ENCODE data around the gene MIDN.

Gene MIDN

DNA sequence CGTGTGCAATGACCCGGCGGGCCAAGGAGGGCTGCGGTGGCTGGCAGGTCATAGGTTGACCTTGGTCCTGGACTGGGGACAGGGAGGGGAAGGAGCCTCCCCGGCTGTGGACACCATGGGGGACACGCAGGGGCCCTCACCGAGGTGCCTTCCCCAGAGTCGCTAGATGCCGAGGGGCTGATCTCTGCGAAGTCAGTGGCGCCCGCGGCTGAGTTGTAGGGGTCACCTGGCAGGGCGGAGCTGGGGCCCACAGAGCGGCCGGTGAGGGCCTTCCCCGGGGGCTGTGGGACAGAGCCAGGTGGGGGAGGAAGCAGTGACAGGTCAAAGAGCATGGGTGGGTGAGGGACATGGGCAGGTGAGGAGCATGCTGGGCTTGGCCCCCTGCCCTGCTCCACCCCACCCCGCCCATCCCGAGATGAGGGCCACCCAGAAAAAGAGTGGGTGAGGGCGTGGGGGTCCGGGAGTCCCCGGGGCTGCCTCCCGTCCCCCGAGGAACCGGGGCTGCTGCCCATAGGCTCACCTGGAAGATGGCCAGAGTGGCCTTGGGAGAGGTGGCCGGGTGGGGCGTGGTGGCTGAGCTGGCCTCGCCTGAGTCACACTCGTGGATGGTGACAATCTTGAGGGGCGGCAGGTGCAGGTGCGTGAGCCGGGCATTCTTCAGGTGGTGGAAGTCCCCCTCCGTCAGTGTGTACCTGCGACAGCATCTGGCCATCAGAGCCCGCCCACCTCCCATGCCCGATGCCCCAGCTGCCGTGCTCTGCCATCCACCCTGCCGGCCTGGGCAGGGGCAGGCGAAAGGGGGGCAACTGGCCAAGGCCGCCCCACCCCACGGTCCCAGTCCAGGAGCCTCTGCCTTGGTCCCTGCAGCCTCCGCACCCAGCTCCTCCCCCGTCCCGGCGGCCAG, 14.1 kb upstream of the MIDN start:
- Histone ChIP-seq H3K9ac (ENCODE audit: low read length) (no peak overlapping the region), H3K4me3 (ENCODE audit: low read length) (no peak overlapping the region), H4K20me1 (ENCODE audit: insufficient read depth, low read length) (no peaks in the 10 kb centered on the region), H3K9me3 (replicated peaks; ENCODE audit: insufficient read depth, low read length) (no peaks in the 10 kb centered on the region), H3K9me2 (replicated peaks; ENCODE audit: insufficient read depth, low read length) (no peaks in the 10 kb centered on the region), H3K79me2 (ENCODE audit: low read length) (no peaks in the 10 kb centered on the region), H2AFZ (ENCODE audit: low read length) (no peak overlapping the region), H3K27ac (ENCODE audit: low read length) (no peak overlapping the region), H3F3A (ENCODE audit: insufficient read depth, low read length) (peaks cover 7% of the 10 kb centered on the region), H3K27me3 (replicated peaks; ENCODE audit: insufficient read depth, low read length) (peaks cover 71% of the 10 kb centered on the region), H3K4me1 (ENCODE audit: low read length) (no peaks in the 10 kb centered on the region), H3K4me2 (ENCODE audit: low read depth, low read length) (no peak overlapping the region), H3K36me3 (replicated peaks; ENCODE audit: insufficient read depth, low read length) (no peaks in the 10 kb centered on the region)
- no peak for DNase-seq
- TF ChIP-seq EZH2 (optimal IDR thresholded peaks at IDR 0.05; ENCODE audit: low read depth, low read length) (no peak), EZH2phosphoT487 (IDR thresholded peaks at IDR 0.05; ENCODE audit: low read length) (no peak)
- TF ChIP-seq, protein P1, sequence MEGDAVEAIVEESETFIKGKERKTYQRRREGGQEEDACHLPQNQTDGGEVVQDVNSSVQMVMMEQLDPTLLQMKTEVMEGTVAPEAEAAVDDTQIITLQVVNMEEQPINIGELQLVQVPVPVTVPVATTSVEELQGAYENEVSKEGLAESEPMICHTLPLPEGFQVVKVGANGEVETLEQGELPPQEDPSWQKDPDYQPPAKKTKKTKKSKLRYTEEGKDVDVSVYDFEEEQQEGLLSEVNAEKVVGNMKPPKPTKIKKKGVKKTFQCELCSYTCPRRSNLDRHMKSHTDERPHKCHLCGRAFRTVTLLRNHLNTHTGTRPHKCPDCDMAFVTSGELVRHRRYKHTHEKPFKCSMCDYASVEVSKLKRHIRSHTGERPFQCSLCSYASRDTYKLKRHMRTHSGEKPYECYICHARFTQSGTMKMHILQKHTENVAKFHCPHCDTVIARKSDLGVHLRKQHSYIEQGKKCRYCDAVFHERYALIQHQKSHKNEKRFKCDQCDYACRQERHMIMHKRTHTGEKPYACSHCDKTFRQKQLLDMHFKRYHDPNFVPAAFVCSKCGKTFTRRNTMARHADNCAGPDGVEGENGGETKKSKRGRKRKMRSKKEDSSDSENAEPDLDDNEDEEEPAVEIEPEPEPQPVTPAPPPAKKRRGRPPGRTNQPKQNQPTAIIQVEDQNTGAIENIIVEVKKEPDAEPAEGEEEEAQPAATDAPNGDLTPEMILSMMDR (IDR thresholded peaks at IDR 0.05; ENCODE audit: low read length): no peak

DNA sequence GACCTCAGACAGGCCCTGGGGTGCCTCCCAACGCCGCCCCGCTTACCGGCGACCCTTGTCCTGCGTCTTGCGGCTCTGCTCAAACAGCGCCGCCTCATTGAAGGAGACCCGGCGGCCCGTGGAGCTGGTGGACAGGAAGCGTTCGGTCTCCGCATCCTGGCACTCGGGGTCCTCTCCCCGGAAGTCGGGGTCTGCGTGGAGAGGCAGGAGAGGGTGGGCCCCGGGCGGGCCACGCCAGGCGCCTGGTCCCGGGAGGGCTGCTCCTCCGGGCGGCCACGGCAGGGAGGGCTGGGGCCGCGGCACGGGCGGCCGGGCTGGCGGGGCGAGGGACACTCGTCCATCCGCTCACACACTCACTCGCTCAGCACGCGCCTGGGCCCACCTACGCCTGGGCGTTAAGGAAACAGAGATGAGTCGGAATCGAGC, 13.4 kb upstream of the MIDN start:
- no peak for DNase-seq
- no peaks in the 10 kb centered on the region for H3K36me3 ChIP-seq (replicated peaks; ENCODE audit: insufficient read depth, low read length)
- no peak overlapping the region for H2AFZ ChIP-seq (ENCODE audit: low read length)

DNA sequence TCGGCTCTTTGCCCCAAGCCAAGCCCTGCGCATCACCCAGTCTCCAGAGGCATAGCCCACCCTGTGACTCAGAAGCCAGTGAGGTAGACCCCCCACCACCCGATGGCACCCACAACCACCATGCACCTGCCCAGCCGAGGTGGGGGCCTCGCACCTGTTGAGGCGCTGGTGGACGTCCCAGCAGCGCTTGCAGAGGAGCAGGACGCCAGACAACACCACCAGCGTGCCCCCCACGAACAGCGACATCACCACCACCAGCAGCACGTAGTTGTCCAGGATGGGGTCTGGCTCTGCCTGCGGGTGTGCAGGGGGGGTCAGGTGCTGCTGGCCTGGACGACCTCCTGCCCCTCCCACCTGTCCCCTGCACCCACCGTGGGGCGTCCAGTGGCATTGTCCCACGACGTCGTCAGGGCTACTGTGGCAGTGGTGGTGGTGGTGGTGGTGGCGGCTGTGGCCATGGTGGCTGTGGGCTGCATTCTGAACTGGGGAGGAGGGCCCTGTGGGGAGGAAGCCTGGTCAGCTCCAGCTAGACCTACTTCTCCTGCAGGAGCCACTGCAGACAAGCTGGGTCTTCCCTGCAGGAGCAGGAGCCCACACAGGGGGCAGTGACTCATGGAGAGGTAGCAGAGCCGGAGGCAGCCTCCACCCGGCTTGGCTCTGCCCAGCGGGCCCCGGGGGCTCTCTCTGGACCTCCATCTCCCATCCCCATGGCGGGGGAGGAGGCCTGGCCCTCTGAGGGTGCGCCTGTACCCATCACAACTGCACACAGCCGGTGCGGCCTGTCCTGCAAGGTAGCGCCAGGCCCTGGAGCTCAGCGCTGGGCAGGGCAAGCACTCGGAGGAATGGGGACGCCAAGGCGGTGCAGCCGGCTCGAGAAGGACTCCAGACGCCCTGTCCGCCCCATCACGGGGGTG, 12.5 kb upstream of the MIDN start:
- no peak for DNase-seq
- Histone ChIP-seq H3K4me1 (ENCODE audit: low read length) (peaks cover 2% of the 10 kb centered on the region), H3K4me2 (ENCODE audit: low read depth, low read length) (no peak overlapping the region)

More for the DNA sequence above, 13.4 kb upstream of the MIDN start:
- TF ChIP-seq EZH2phosphoT487 (IDR thresholded peaks at IDR 0.05; ENCODE audit: low read length) (no peak), EZH2 (optimal IDR thresholded peaks at IDR 0.05; ENCODE audit: low read depth, low read length) (no peak)
- TF ChIP-seq, protein P1 (IDR thresholded peaks at IDR 0.05; ENCODE audit: low read length): no peak
- H3K9ac ChIP-seq (ENCODE audit: low read length): no peak overlapping the region
- no peaks in the 10 kb centered on the region for H3K4me1 ChIP-seq (ENCODE audit: low read length)
- no peak overlapping the region for H3K4me3 ChIP-seq (ENCODE audit: low read length)
- H3K27ac ChIP-seq (ENCODE audit: low read length): no peak overlapping the region
- no peaks in the 10 kb centered on the region for H3K9me3 ChIP-seq (replicated peaks; ENCODE audit: insufficient read depth, low read length)
- no peaks in the 10 kb centered on the region for H3K79me2 ChIP-seq (ENCODE audit: low read length)
- H3K9me2 ChIP-seq (replicated peaks; ENCODE audit: insufficient read depth, low read length): no peaks in the 10 kb centered on the region
- H3K27me3 ChIP-seq (replicated peaks; ENCODE audit: insufficient read depth, low read length): peaks cover 78% of the 10 kb centered on the region
- no peak overlapping the region for H3K4me2 ChIP-seq (ENCODE audit: low read depth, low read length)
- H3F3A ChIP-seq (ENCODE audit: insufficient read depth, low read length): peaks cover 13% of the 10 kb centered on the region
- no peaks in the 10 kb centered on the region for H4K20me1 ChIP-seq (ENCODE audit: insufficient read depth, low read length)

More for the DNA sequence above, 12.5 kb upstream of the MIDN start:
- H3K9me3 ChIP-seq (replicated peaks; ENCODE audit: insufficient read depth, low read length): no peaks in the 10 kb centered on the region
- no peaks in the 10 kb centered on the region for H3K36me3 ChIP-seq (replicated peaks; ENCODE audit: insufficient read depth, low read length)
- no peak overlapping the region for H2AFZ ChIP-seq (ENCODE audit: low read length)
- TF ChIP-seq EZH2 (optimal IDR thresholded peaks at IDR 0.05; ENCODE audit: low read depth, low read length): no peak
- TF ChIP-seq EZH2phosphoT487 (IDR thresholded peaks at IDR 0.05; ENCODE audit: low read length): no peak
- TF ChIP-seq, protein P1 (IDR thresholded peaks at IDR 0.05; ENCODE audit: low read length): no peak
- H3F3A ChIP-seq (ENCODE audit: insufficient read depth, low read length): peaks cover 17% of the 10 kb centered on the region
- H4K20me1 ChIP-seq (ENCODE audit: insufficient read depth, low read length): no peaks in the 10 kb centered on the region
- peaks cover 79% of the 10 kb centered on the region for H3K27me3 ChIP-seq (replicated peaks; ENCODE audit: insufficient read depth, low read length)
- no peak overlapping the region for H3K27ac ChIP-seq (ENCODE audit: low read length)
- no peaks in the 10 kb centered on the region for H3K9me2 ChIP-seq (replicated peaks; ENCODE audit: insufficient read depth, low read length)
- no peak overlapping the region for H3K4me3 ChIP-seq (ENCODE audit: low read length)
- H3K9ac ChIP-seq (ENCODE audit: low read length): no peak overlapping the region
- H3K79me2 ChIP-seq (ENCODE audit: low read length): no peaks in the 10 kb centered on the region

Measured in MM.1S (cell line).